Subcutaneous abdominal adipose tissue (tissue), 5 donors: ENCODE measurements around the gene ZC3H7A.

ENCODE experiments used
- H3K27ac ChIP-seq: one replicate; pipeline ENCODE4 v1.7.0; 2013; ENCODE audit warnings: low read depth, mild to moderate bottlenecking, inconsistent platforms, low read length, moderate library complexity
- H3K27me3 ChIP-seq, 5 donors: one replicate each; pipeline ENCODE4 v1.7.0; 2013; ENCODE audit warnings: low read length in 5 of 5, inconsistent platforms in 1 of 5; ENCODE audit not compliant: control insufficient read depth in 5 of 5, insufficient read depth in 4 of 5
- H3K36me3 ChIP-seq, 5 donors: one replicate each; pipeline ENCODE4 v1.7.0; 2013; ENCODE audit warnings: low read length in 5 of 5; ENCODE audit not compliant: control insufficient read depth in 5 of 5, insufficient read depth in 5 of 5
- H3K4me1 ChIP-seq, 5 donors: one replicate each; pipeline ENCODE4 v1.7.0; 2013; ENCODE audit warnings: low read length in 5 of 5, mild to moderate bottlenecking in 3 of 5, moderate library complexity in 1 of 5; ENCODE audit not compliant: control insufficient read depth in 5 of 5, insufficient read depth in 5 of 5
- H3K4me3 ChIP-seq, 5 donors: one replicate each; pipeline ENCODE4 v1.7.0; 2013; ENCODE audit warnings: low read length in 5 of 5, low read depth in 1 of 5
- H3K9ac ChIP-seq, 5 donors: one replicate each; pipeline ENCODE4 v1.7.0; 2013; ENCODE audit warnings: low read length in 5 of 5, mild to moderate bottlenecking in 4 of 5, moderate library complexity in 3 of 5
- H3K9me3 ChIP-seq, 5 donors: one replicate each; pipeline ENCODE4 v1.7.0; 2013; ENCODE audit warnings: low read length in 5 of 5; ENCODE audit not compliant: control insufficient read depth in 5 of 5
- donor health status: healthy.
- donor health status: healthy.
- donor health status: healthy.
- donor health status: healthy.
- donor health status: healthy.

Gene ZC3H7A

DNA sequence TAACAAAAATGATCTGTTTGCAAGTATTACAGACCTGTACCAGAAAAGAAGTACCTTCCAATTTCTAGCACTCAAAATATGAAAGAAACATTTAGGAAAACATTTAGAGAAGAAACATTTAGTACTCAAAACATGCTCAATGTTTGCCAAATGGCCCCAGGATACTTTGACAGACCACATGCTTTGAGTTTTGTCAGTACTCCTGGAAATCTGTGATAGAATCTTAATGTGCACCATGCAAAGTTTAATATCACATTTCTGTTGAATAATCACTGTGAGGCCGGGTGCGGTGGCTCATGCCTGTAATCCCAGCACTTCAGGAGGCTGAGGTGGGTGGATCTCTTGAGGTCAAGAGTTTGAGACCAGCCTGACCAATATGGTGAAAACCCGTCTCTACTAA, 8.5 kb upstream of the ZC3H7A start:
- Histone ChIP-seq H3K36me3 (no peaks in the 10 kb centered on the region), H3K4me3 (no peak overlapping the region), H3K27me3 (no peaks in the 10 kb centered on the region), H3K9me3 (no peaks in the 10 kb centered on the region), H3K4me1 (no peaks in the 10 kb centered on the region), H3K27ac (no peak overlapping the region), H3K9ac (no peak overlapping the region)

DNA sequence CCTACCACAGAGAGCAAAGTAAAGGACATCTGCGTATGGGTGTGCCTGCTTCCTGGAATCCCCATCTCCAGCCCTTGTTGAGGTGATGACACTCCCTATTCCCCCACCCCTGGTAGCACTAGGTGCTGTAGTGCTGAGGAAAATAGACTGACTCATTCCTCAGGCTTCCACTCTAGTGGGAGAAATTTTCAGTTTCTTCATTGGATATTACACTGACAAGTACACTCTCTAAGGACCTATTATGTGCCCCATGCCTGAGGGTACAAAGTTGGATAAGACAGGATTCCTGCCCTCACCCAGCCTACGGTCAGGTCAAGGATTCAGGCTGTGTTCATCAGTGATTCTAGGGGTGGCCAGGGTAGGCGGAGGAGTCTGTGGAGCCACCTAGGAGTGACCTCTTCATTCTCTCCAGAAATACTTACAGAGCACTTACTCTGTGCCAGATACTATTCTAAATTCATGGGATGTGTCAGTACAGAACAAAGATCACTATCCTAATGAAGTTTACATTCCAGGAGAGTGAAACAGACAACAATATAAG, 4.5 kb upstream of the ZC3H7A start:
- H3K4me1 ChIP-seq, result peaks cover 0 to 30% (median 29%) of the 10 kb centered on the region in 5 donors
- H3K4me3 ChIP-seq, result no peak overlapping the region
- no peaks in the 10 kb centered on the region for H3K9me3 ChIP-seq
- no peak overlapping the region for H3K27ac ChIP-seq
- no peaks in the 10 kb centered on the region for H3K36me3 ChIP-seq
- no peaks in the 10 kb centered on the region for H3K27me3 ChIP-seq
- H3K9ac ChIP-seq, result no peak overlapping the region

DNA sequence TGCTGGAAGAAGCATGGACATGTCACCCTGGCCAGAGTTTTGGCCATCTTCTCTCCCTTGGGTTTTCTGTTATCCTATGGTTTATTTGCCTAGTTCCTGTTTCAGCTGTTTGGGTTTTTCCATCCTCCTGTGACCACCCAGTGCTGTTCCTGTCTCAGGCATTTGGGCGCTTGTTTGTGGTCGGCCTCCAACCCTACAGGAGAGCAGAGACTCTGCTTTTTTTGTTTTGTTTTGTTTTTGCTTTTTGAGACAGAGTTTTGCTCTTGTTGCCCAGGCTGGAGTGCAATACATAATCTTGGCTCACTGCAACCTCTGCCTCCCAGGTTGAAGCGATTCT, 3.3 kb upstream of the ZC3H7A start:
- no peak overlapping the region for H3K9ac ChIP-seq
- H3K27ac ChIP-seq, result peak overlapping the region; percentile 98
- H3K36me3 ChIP-seq, result no peaks in the 10 kb centered on the region
- H3K27me3 ChIP-seq, result no peaks in the 10 kb centered on the region
- H3K9me3 ChIP-seq, result no peaks in the 10 kb centered on the region
- H3K4me3 ChIP-seq, result no peak overlapping the region
- peaks cover 0 to 39% (median 38%) of the 10 kb centered on the region in 5 donors for H3K4me1 ChIP-seq

DNA sequence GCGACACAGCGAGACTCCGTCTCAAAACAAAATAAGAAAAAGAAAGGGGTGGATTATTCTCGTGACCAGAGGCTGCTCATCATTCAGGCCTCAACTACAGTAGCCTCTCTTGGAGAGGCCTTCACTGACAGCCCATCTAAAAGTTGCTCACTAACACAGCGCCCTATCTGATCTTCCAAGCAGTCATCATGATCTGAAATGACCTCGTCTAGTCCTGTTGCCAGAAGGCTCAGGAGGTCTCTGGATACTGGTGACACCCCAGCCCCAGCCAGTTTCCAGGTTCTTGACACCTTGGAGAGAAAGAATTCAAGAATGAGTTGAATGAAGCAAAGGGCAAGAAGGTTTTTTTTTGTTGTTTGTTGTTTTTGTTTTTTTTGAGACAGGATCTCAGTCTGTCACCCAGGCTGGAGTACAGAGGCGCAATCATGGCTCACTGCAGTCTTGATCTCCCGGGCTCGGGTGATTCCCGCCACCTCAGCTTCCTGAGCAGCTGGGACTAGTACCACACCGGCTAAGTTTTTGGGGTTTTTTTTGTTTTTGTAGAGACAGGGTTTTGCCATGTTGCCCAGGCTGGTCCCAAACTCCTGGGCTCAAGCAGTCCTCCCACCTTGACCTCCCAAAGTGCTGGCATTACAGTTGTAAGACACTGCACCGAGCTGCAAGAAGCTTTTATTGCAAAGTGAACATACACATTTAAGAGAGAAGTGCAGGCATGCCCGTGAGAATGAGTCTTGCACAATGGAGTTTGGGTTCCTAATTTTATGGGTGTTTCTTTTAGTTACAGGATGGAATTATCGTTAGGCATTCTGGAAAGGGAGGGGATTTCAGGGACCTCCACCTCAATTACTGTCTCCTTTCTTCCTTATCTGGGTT, 2.7 kb upstream of the ZC3H7A start:
- Histone ChIP-seq H3K4me3 (no peak overlapping the region), H3K9ac (peak overlapping the region in 1 of 5 donors; percentile 1), H3K9me3 (no peaks in the 10 kb centered on the region), H3K27me3 (no peaks in the 10 kb centered on the region), H3K36me3 (peaks cover 0 to 5% (median 0%) of the 10 kb centered on the region in 5 donors), H3K4me1 (peaks cover 0 to 45% (median 44%) of the 10 kb centered on the region in 5 donors), H3K27ac (peak overlapping the region; percentile 98)

DNA sequence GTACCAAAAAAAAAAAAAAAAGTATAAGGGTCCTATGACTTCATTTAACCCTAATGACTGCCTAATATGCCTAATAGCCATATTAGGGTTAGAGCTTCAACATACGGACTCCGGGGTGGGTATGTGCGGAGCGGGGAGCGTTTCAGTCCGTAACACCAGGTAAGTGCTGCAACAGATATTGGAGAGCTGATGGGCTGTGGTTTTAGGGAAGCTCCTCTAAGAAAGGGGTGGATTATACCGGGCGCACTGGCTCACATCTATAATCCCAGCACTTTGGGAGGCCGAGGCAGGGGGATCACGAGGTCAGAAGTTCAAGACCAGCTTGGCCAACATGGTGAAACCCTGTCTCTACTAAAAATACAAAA, 1.9 kb upstream of the ZC3H7A start:
- peaks cover 0 to 51% (median 49%) of the 10 kb centered on the region in 5 donors for H3K4me1 ChIP-seq

DNA sequence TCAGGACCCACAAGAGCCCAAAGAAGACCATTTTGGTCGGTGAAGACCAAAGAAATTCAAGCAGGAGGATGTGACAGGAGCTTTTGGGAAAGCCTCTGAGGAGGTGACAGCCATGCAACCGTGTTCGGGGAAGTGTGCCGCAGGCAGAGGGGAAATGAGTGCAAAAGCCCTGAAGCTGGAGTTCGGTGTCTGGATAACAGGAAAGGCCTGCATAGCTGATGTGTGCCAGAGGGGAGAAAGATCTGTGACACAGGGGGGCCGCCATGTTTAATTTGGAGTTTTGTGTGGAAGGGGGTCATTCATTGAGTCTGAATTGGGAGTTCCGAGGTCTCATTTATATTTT, 870 bp upstream of the ZC3H7A start:
- H3K9ac ChIP-seq, result peak overlapping the region; percentile 92 to 100 (median 98)
- peak overlapping the region; percentile 98 for H3K27ac ChIP-seq
- peaks cover 0 to 5% (median 0%) of the 10 kb centered on the region in 5 donors for H3K36me3 ChIP-seq
- peak overlapping the region; percentile 82 to 91 (median 85) for H3K4me3 ChIP-seq
- H3K4me1 ChIP-seq, result peaks cover 0 to 62% (median 58%) of the 10 kb centered on the region in 5 donors
- H3K9me3 ChIP-seq, result no peaks in the 10 kb centered on the region
- H3K27me3 ChIP-seq, result no peaks in the 10 kb centered on the region

More for the DNA sequence above, 1.9 kb upstream of the ZC3H7A start:
- H3K9me3 ChIP-seq, result no peaks in the 10 kb centered on the region
- H3K4me3 ChIP-seq, result peak overlapping the region in 2 of 5 donors; percentile 90 to 91
- H3K36me3 ChIP-seq, result peaks cover 0 to 5% (median 0%) of the 10 kb centered on the region in 5 donors
- no peaks in the 10 kb centered on the region for H3K27me3 ChIP-seq
- peak overlapping the region; percentile 98 for H3K27ac ChIP-seq
- peak overlapping the region in 2 of 5 donors; percentile 20 to 98 for H3K9ac ChIP-seq

DNA sequence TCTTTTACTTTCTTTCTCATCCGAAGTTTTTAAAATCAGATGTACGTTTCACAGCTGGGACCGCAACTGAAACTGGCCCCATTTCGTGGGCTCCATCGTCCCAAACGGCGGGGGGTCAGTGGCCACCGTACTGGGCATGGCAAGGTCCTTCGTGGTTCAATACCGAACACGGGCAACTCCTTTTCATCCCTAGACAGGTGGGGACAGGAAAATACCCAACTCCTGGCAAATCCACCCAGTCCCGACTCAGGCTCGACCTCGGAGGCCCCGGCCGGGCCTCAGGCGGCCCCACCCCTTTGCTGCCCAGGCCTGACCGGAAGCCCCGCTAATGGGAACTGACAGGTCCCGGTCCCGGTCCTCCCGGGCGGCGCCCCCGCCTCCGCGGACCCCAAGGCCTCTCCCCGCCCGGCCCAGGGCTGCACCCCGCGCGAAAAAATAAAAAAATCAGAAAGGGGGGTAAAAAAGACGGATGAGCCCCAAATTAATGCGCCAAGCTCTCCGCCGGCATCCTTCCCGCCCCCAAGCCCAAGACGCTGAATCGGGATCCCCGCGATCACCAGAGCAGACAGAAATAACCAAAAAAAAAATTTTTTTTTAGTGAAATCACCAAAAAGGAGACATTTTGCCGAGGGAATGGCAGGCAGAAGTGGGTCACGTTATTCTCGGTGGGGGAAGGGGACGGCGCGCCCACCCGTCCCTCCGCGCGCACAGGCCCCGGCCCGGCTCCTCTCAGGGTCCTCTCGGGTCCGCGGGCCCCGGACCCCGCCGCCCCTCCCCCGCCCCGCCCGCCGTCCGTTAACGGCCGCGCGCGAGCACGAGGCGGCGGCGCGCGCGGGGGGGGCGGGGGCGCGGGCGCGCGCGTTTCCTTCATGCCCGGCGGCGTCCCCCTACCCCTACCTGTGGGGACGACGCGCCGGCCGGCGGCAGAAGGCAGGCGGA, 562 bp downstream of the ZC3H7A start:
- peak overlapping the region; percentile 63 to 100 (median 99) for H3K9ac ChIP-seq
- H3K4me3 ChIP-seq, result peak overlapping the region; percentile 76 to 90 (median 83)
- H3K9me3 ChIP-seq, result no peaks in the 10 kb centered on the region
- H3K4me1 ChIP-seq, result peaks cover 0 to 69% (median 63%) of the 10 kb centered on the region in 5 donors
- H3K27ac ChIP-seq, result peak overlapping the region; percentile 98
- H3K36me3 ChIP-seq, result peaks cover 0 to 7% (median 3%) of the 10 kb centered on the region in 5 donors
- no peaks in the 10 kb centered on the region for H3K27me3 ChIP-seq

DNA sequence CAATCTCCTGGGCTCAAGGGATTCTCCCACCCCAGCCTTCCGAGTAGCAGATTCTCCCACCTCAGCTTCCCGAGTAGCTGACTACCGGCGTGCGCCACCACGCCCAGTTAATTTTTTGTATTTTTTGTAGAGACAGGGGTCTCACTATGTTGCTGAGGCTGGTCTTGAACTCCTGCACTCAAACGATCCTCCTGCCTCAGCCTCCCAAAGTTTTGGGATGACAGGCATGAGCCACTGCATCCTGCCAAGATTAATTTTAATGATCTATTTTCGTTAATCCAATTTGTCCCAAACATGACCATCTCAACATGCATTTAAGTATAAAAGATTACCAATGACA, 1.2 kb downstream of the ZC3H7A start:
- H3K36me3 ChIP-seq, result peaks cover 0 to 7% (median 3%) of the 10 kb centered on the region in 5 donors
- peak overlapping the region; percentile 98 for H3K27ac ChIP-seq
- H3K4me3 ChIP-seq, result peak overlapping the region; percentile 68 to 90 (median 83)
- peaks cover 0 to 75% (median 68%) of the 10 kb centered on the region in 5 donors for H3K4me1 ChIP-seq
- peak overlapping the region; percentile 63 to 100 (median 99) for H3K9ac ChIP-seq
- no peaks in the 10 kb centered on the region for H3K27me3 ChIP-seq
- H3K9me3 ChIP-seq, result no peaks in the 10 kb centered on the region

DNA sequence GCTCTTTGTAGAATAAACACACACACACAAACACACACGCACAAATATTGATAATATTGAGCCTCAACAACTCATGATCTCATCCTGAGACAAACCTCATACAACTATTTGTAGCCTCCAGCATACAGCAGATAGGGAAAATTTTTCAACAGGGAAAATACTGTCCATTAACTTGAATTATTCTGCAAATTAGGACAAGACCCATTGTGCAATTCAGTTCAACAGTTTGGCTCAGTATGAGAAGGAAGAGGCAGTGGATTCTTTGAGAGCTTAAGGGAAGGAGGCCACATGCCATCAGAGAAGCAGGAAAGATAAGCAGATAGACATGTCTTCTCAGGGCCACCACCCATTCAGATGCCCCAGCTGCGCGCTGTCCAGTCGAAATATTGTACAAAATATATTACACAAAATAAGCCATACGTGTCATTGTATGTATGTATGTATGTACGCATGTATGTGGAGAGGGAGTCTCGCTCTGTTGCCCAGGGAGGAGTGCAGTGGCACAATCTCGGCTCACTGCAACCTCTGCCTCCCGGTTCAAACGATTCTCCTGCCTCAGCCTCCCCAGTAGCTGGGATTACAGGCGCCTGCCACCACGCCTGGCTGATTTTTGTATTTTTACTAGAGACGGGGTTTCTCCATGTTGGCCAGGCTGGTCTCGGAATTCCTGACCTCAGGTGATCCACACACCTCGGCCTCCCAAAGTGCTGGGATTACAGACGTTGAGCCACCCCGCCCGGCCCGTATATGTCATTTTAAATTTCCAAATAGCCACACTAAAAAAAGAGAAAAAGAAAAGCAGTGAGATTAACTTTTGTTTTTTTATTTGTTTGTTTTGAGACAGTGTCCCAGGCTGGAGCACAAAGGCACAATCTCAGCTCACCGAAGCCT, 1.8 kb downstream of the ZC3H7A start:
- Histone ChIP-seq H3K4me1 (peaks cover 0 to 72% (median 70%) of the 10 kb centered on the region in 5 donors), H3K27ac (peak overlapping the region; percentile 98), H3K9me3 (no peaks in the 10 kb centered on the region), H3K36me3 (peaks cover 0 to 7% (median 3%) of the 10 kb centered on the region in 5 donors), H3K9ac (peak overlapping the region in 4 of 5 donors; percentile 96 to 100 (median 99)), H3K4me3 (peak overlapping the region; percentile 68 to 90 (median 83)), H3K27me3 (no peaks in the 10 kb centered on the region)
